IMR-90 (cell line): ENCODE data around the gene SDK1. TPM values are rescaled to one million over a fixed set of nuclear protein-coding genes. Genes with fewer than 3 reads are reported as not detected.

ENCODE experiments used
- ATAC-seq: fragments of 200-7000 bp; cut with Tn5 transposase; 2 replicates; pipeline ENCODE4 v1.9.1; 2020; ENCODE audit warnings: low read depth, mild to moderate bottlenecking, moderate library complexity
- BruUV-seq: library from RNA; stranded (reverse); fragments of 400-500 nt; replicated peaks from 2 replicates; lab custom pipeline; 2021; lab: Mats Ljungman, UMichigan
- CTCF ChIA-PET: fragments of 300-600 bp; formaldehyde crosslinking; extraction: SDS; loops from one replicate; lab custom pipeline; 2021; ENCODE audit warnings: antibody characterized with exemption; lab: Yijun Ruan, JAX
- POLR2A ChIA-PET: fragments of 300-600 bp; sonication (Branson Sonifier 250); formaldehyde crosslinking; loops from one replicate; lab custom pipeline; 2022; ENCODE audit warnings: antibody characterized with exemption; ENCODE audit not compliant: unreplicated experiment; lab: Charles Lee
- DNase-seq: peaks from one replicate; pipeline ENCODE4 v3.0.0; 2013
- H2AFZ ChIP-seq: replicated peaks from 2 replicates; pipeline ENCODE3; 2013; ENCODE audit warnings: low read length, mild to moderate bottlenecking; ENCODE audit not compliant: poor library complexity
- H2AK5ac ChIP-seq: 2 replicates; pipeline ENCODE4 v1.6.1; 2013; ENCODE audit warnings: low read depth, low read length, inconsistent platforms
- H2AK9ac ChIP-seq: replicated peaks from 2 replicates; pipeline ENCODE3; 2013; ENCODE audit warnings: mild to moderate bottlenecking, low read depth, low read length, moderate library complexity; ENCODE audit not compliant: poor library complexity
- H2BK120ac ChIP-seq: 2 replicates; pipeline ENCODE4 v1.6.1; 2013; ENCODE audit warnings: low read depth, low read length, inconsistent platforms
- H2BK15ac ChIP-seq: 3 replicates; pipeline ENCODE4 v1.6.1; 2013; ENCODE audit warnings: low read depth, low read length, inconsistent platforms
- H2BK20ac ChIP-seq: 2 replicates; pipeline ENCODE4 v1.6.1; 2013; ENCODE audit warnings: low read depth, mild to moderate bottlenecking, inconsistent platforms, low read length, moderate library complexity
- H2BK5ac ChIP-seq: 2 replicates; pipeline ENCODE4 v1.6.1; 2013; ENCODE audit warnings: mild to moderate bottlenecking, low read depth, low read length, inconsistent platforms; ENCODE audit not compliant: poor library complexity, severe bottlenecking
- H3K14ac ChIP-seq: replicated peaks from 2 replicates; pipeline ENCODE4 v1.6.1; 2013; ENCODE audit warnings: low read depth, low read length, inconsistent platforms
- H3K18ac ChIP-seq: 2 replicates; pipeline ENCODE4 v1.6.1; 2013; ENCODE audit warnings: low read depth, low read length, control low read depth
- H3K23ac ChIP-seq: 2 replicates; pipeline ENCODE4 v1.6.1; 2013; ENCODE audit warnings: low read depth, low read length, inconsistent platforms
- H3K27ac ChIP-seq: 2 replicates; pipeline ENCODE4 v1.5.1; 2013; ENCODE audit warnings: mild to moderate bottlenecking, control low read depth, low read length; ENCODE audit not compliant: insufficient read depth
- H3K27me3 ChIP-seq: 2 replicates; pipeline ENCODE4 v1.6.1; 2013; ENCODE audit warnings: low read length; ENCODE audit not compliant: control insufficient read depth, insufficient read depth
- H3K36me3 ChIP-seq: 2 replicates; pipeline ENCODE4 v1.6.1; 2013; ENCODE audit warnings: low read length, mixed read lengths; ENCODE audit not compliant: control insufficient read depth, insufficient read depth
- H3K4ac ChIP-seq: 2 replicates; pipeline ENCODE4 v1.6.1; 2013; ENCODE audit warnings: low read depth, low read length, inconsistent platforms
- H3K4me1 ChIP-seq: 2 replicates; pipeline ENCODE4 v1.6.1; 2013; ENCODE audit warnings: low read length, mixed read lengths; ENCODE audit not compliant: control insufficient read depth, insufficient read depth
- H3K4me2 ChIP-seq: 2 replicates; pipeline ENCODE4 v1.6.1; 2013; ENCODE audit warnings: low read depth, mild to moderate bottlenecking, control low read depth, low read length, moderate library complexity
- H3K4me3 ChIP-seq: 2 replicates; pipeline ENCODE4 v1.5.1; 2013; ENCODE audit warnings: low read depth, mild to moderate bottlenecking, control low read depth, low read length, moderate library complexity; ENCODE audit not compliant: insufficient read depth
- H3K56ac ChIP-seq: 2 replicates; pipeline ENCODE4 v1.6.1; 2013; ENCODE audit warnings: low read length, inconsistent platforms; ENCODE audit not compliant: insufficient read depth; ENCODE audit errors: extremely low read depth
- H3K79me1 ChIP-seq, 2 experiments: 2 replicates each; pipeline ENCODE4 v1.6.1; 2013; ENCODE audit warnings: low read length in 2 of 2, inconsistent platforms in 1 of 2, low read depth in 1 of 2
- H3K9ac ChIP-seq: 2 replicates; pipeline ENCODE4 v1.6.1; 2013; ENCODE audit warnings: low read depth, low read length, control low read depth
- H3K9me1 ChIP-seq: 2 replicates; pipeline ENCODE4 v1.6.1; 2013; ENCODE audit warnings: low read length, inconsistent platforms; ENCODE audit not compliant: insufficient read depth
- H3K9me3 ChIP-seq: 2 replicates; pipeline ENCODE4 v1.6.1; 2013; ENCODE audit warnings: low read length; ENCODE audit not compliant: control insufficient read depth, insufficient read depth
- H4K20me1 ChIP-seq: 2 replicates; pipeline ENCODE4 v1.6.1; 2013; ENCODE audit warnings: low read length, inconsistent platforms; ENCODE audit not compliant: insufficient read depth
- H4K5ac ChIP-seq: 2 replicates; pipeline ENCODE4 v1.6.1; 2013; ENCODE audit warnings: mild to moderate bottlenecking, low read depth, low read length, control low read depth
- H4K8ac ChIP-seq, 2 experiments: 2 replicates each; pipeline ENCODE4 v1.6.1; 2013; ENCODE audit warnings: low read depth in 2 of 2, low read length in 2 of 2, control low read depth in 1 of 2, inconsistent platforms in 1 of 2
- H4K91ac ChIP-seq: 2 replicates; pipeline ENCODE4 v1.6.1; 2013; ENCODE audit warnings: low read depth, low read length, inconsistent platforms; ENCODE audit not compliant: insufficient read depth
- BHLHE40 ChIP-seq: fragments of 150-350 bp; IDR thresholded peaks from 2 replicates; pipeline ENCODE4 v1.6.1; 2016; ENCODE audit warnings: mild to moderate bottlenecking, low read depth, low read length
- CEBPB ChIP-seq: IDR thresholded peaks from 2 replicates; pipeline ENCODE4 v1.6.1; 2012; ENCODE audit warnings: low read depth, low read length, improper control_type of control experiment
- CHD1 ChIP-seq: IDR thresholded peaks from 2 replicates; pipeline ENCODE4 v1.6.1; 2012; ENCODE audit warnings: low read depth, low read length, improper control_type of control experiment
- CTCF ChIP-seq: conservative IDR thresholded peaks from 2 replicates; pipeline ENCODE4 v1.5.1; 2012; ENCODE audit warnings: mild to moderate bottlenecking, low read depth, low read length, improper control_type of control experiment
- ELK1 ChIP-seq: fragments of 150-350 bp; IDR thresholded peaks from 2 replicates; pipeline ENCODE4 v1.6.1; 2016; ENCODE audit warnings: low read depth, mild to moderate bottlenecking, low read length, moderate library complexity, borderline replicate concordance
- FOS ChIP-seq: fragments of 150-350 bp; IDR thresholded peaks from 2 replicates; pipeline ENCODE4 v1.6.1; 2016; ENCODE audit warnings: low read depth, low read length
- MAFK ChIP-seq: IDR thresholded peaks from 2 replicates; pipeline ENCODE4 v1.6.1; 2012; ENCODE audit warnings: low read depth, low read length, improper control_type of control experiment
- MAZ ChIP-seq: IDR thresholded peaks from 2 replicates; pipeline ENCODE4 v1.6.1; 2012; ENCODE audit warnings: low read depth, mild to moderate bottlenecking, low read length, improper control_type of control experiment, moderate library complexity, borderline replicate concordance
- MXI1 ChIP-seq: IDR thresholded peaks from 2 replicates; pipeline ENCODE4 v1.6.1; 2012; ENCODE audit warnings: low read depth, mild to moderate bottlenecking, low read length, moderate library complexity, borderline replicate concordance
- NFE2L2 ChIP-seq: fragments of 150-350 bp; IDR thresholded peaks from 2 replicates; pipeline ENCODE4 v1.6.1; 2016; ENCODE audit warnings: low read depth, mild to moderate bottlenecking, low read length
- POLR2A ChIP-seq: IDR thresholded peaks from 2 replicates; pipeline ENCODE4 v1.6.1; 2012; ENCODE audit warnings: mild to moderate bottlenecking, low read depth, low read length
- RAD21 ChIP-seq: IDR thresholded peaks from 2 replicates; pipeline ENCODE4 v1.6.1; 2012; ENCODE audit warnings: low read length, improper control_type of control experiment
- RCOR1 ChIP-seq: IDR thresholded peaks from 2 replicates; pipeline ENCODE4 v1.6.1; 2012; ENCODE audit warnings: mild to moderate bottlenecking, low read length, improper control_type of control experiment; ENCODE audit not compliant: insufficient replicate concordance
- RFX5 ChIP-seq: IDR thresholded peaks from 2 replicates; pipeline ENCODE4 v1.8.0; 2012; ENCODE audit warnings: low read depth, mild to moderate bottlenecking, low read length, moderate library complexity
- SMC3 ChIP-seq: fragments of 150-350 bp; IDR thresholded peaks from 2 replicates; pipeline ENCODE4 v1.6.1; 2016; ENCODE audit warnings: low read depth, mild to moderate bottlenecking, antibody characterized with exemption, low read length, moderate library complexity
- USF2 ChIP-seq: fragments of 150-350 bp; IDR thresholded peaks from 2 replicates; pipeline ENCODE4 v1.6.1; 2017; ENCODE audit warnings: mild to moderate bottlenecking, antibody characterized with exemption, low read length, low read depth
- WGBS, 2 experiments: methylation state at CpG; one replicate each; pipeline versions ENCODE4 v1.1.5 to v1.1.7; 2013; ENCODE audit warnings: missing lambda C conversion rate in 2 of 2; ENCODE audit not compliant: insufficient read length in 1 of 2; ENCODE audit errors: extremely low coverage in 2 of 2; 5-methylcytosine and 5-hydroxymethylcytosine counted together
- dilution Hi-C: fragments of 300-500 bp; cut with HindIII; formaldehyde crosslinking; loops from one replicate; pipeline ENCODE4 v1.14.3; 2018; ENCODE audit warnings: low sequenced_read_pairs; ENCODE audit not compliant: unreplicated experiment
- in situ Hi-C: fragments of 300-500 bp; cut with MboI; formaldehyde crosslinking; loops from 3 replicates; pipeline ENCODE4 v1.14.3; 2019; ENCODE audit warnings: low sequenced_read_pairs, inconsistent platforms, mixed read lengths
- intact Hi-C: fragments of 100-400 bp; cut with micrococcal nuclease; formaldehyde crosslinking; loops from 2 replicates; pipeline ENCODE4 v1.10.0; 2022
- polyA plus RNA-seq, 3 experiments: library from polyadenylated mRNA; depleted of rRNA; stranded (reverse); fragments of >200 nt; gene quantifications; 2 replicates each; pipeline ENCODE4 v1.2.3, GENCODE V29; 2012; ENCODE audit warnings: low replicate concordance in 1 of 3
- total RNA-seq: library from RNA; depleted of rRNA; stranded (reverse); fragments of >200 nt; gene quantifications from 2 replicates; pipeline ENCODE4 v1.2.3, GENCODE V29; 2012

The SDK1 gene
- total and polyA plus RNA-seq, 2 of the 4 experiments (the other 2 are of a cell fraction), result 1.5 to 1.6 TPM

- no peak overlapping the region for H4K5ac ChIP-seq
- no peaks in the 10 kb centered on the region for H3K27me3 ChIP-seq
- no peak overlapping the region for H2BK5ac ChIP-seq
- BruUV-seq, result no TSS peak
- H3K4me3 ChIP-seq, result no peak overlapping the region
- no peak for DNase-seq
- H2BK20ac ChIP-seq, result no peak overlapping the region
- CTCF ChIA-PET, result no interaction called here
- no peak overlapping the region for H2AK5ac ChIP-seq
- H3K14ac ChIP-seq, result no peak overlapping the region
- no peak overlapping the region for H4K8ac ChIP-seq
- no peak overlapping the region for H3K23ac ChIP-seq
- H3K9me3 ChIP-seq, result peaks cover 14% of the 10 kb centered on the region
- dilution Hi-C loops (no loop called here), in situ Hi-C loops (no loop called here), intact Hi-C loops (no loop called here)
- WGBS, 2 experiments, result 63% methylated on average over 8 of the region's 15 CpGs; no CpG with 5 or more reads in 1 of the 2 experiments
- no peak overlapping the region for H4K91ac ChIP-seq
- H3K4me2 ChIP-seq, result no peak overlapping the region
- H3K4me1 ChIP-seq, result no peaks in the 10 kb centered on the region; the same call in 1 of the 2 replicates
- H3K4ac ChIP-seq, result no peak overlapping the region
- H2AK9ac ChIP-seq, result no peak overlapping the region
- H3K27ac ChIP-seq, result no peak overlapping the region
- H3K9ac ChIP-seq, result no peak overlapping the region
- no peak overlapping the region for H2AFZ ChIP-seq
- H2BK120ac ChIP-seq, result no peak overlapping the region
- H3K18ac ChIP-seq, result no peak overlapping the region
- H3K79me1 ChIP-seq, result no peaks in the 10 kb centered on the region
- POLR2A ChIA-PET, result no interaction called here
- no peak for ATAC-seq
- H3K56ac ChIP-seq, result no peak overlapping the region
- H3K9me1 ChIP-seq, result no peaks in the 10 kb centered on the region
- H3K36me3 ChIP-seq, result no peaks in the 10 kb centered on the region
- TF ChIP-seq RCOR1 (no peak), FOS (no peak), ELK1 (no peak), MAZ (no peak), CHD1 (no peak), RAD21 (no peak), BHLHE40 (no peak), NFE2L2 (no peak), USF2 (no peak), CEBPB (no peak), MXI1 (no peak), SMC3 (no peak), RFX5 (no peak), POLR2A (no peak), MAFK (no peak), CTCF (no peak)
- H2BK15ac ChIP-seq, result no peak overlapping the region
- no peaks in the 10 kb centered on the region for H4K20me1 ChIP-seq
These were observed 964.6 kb downstream of the SDK1 start for GRCh38 chr7:4265676-4266075.
